OCI-LY7 (cell line): ENCODE data around the gene ATE1.

Experiments
- CTCF ChIP-seq: fragments of 200-600 bp; sonication (generic); conservative IDR thresholded peaks from 2 replicates; pipeline ENCODE4 v1.5.1; 2014; ENCODE audit warnings: mild to moderate bottlenecking, antibody characterized with exemption, low read length, moderate library complexity, mixed read lengths
- EZH2phosphoT487 ChIP-seq: fragments of 200-600 bp; sonication (generic); IDR thresholded peaks from 2 replicates; pipeline ENCODE4 v1.6.1; 2018; ENCODE audit warnings: low read depth, borderline replicate concordance, mild to moderate bottlenecking, mixed run types, antibody characterized with exemption, low read length, moderate library complexity, mixed read lengths

GRCh38 chr10:121781101-121781500 is 146.7 kb downstream of the ATE1 start:
- TF ChIP-seq CTCF = no peak
- no peak for TF ChIP-seq EZH2phosphoT487
